Stimulated activated CD8-positive, alpha-beta memory T cell treated with anti-CD3 and anti-CD28 coated beads, Interleukin-15, amount 100 ng/mL, for 4 hours (primary cell): ENCODE measurements around the gene DDI1.

Source experiments
- DNase-seq, 2 donors: peaks; one replicate each; pipeline ENCODE4 v3.0.0-alpha.2; 2020; ENCODE audit warnings: low read depth in 2 of 2

The DDI1 gene

DNA sequence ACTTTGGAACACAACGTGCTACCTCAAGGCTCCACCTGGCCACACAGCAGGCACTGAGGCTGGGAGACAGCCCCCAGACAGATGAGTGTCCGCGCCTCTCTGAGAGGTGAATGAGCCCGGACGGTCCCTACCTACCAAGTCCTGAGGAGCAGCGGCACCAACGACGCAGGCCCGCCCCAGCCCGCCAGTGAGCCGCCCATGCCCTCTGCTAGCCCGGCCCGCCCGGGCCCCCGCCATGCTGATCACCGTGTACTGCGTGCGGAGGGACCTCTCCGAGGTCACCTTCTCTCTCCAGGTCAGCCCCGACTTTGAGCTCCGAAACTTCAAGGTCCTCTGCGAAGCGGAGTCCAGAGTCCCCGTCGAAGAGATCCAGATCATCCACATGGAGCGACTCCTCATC, at the start of gene DDI1:
Gene DDI1, plus strand, starts transcription at position 53 of the 400 bp plus-strand sequence. Its CDS starts 183 bp downstream, at position 236.
- DNase-seq = no peak

DNA sequence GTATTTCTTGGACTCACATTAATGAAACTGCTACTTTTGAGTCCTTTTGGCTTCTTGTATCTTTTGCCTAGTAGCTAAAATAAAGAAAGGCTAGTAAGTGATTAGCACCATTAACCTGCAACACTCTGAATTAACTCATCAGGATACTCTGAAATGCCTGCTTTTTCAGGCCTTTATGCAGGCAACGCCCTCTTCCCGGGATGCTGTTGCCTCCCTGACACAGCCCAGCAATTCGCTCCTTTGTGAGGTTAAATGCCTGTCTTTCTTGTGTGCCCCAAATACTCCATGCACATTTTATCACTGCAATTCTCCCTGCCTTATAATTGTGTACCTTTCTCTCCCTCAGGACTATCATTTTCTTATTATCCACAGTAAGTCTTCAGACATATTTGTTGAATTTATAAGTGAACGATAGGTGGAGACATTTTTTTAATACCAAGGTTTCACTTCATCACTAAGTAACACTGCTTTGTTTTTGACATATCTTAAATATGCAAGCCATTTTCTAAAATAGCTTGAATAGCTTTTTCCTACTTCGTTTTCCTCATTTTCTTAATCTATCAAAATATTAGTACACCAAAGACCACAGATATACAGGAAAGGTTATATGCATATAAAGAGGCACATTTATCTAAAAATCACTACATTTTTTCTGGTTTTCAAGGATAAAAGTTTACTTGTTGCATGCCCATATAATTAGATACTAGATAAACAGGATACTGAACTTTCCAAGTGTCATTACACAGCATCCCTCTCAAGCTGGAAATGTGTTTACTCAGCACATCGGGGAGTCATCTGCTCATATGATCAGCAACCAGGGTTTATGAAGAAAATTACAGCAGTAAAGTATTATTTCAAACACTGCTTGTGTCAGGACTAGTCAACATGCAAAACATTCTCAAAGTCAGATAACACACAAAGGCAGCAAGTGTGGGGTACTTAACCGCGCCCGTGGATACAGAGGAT, 48.5 kb upstream of the DDI1 start:
- no peak for DNase-seq

- DNase-seq = no peak
These were observed 47.9 kb upstream of the DDI1 start for GRCh38 chr11:103988595-103988969.

DNA sequence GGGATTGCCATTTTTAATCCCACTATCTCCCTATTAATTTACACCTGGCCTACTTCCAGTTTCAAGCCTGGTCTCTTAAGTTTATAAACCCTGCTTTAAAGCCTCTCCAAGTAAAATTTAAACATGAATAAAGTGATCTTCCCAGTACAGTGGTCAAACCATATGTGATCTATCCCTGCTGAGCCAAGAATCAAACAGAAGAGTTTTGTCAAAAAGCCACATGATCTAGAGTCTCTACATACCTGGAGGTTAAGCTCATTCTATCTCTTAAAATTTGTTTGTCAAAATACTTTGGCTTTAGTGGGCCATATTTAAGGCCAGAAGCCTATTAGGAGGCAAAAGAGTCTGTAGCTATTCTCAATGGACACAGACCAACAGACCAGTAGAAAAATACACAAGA, 42.9 kb upstream of the DDI1 start:
- no peak for DNase-seq

DNA sequence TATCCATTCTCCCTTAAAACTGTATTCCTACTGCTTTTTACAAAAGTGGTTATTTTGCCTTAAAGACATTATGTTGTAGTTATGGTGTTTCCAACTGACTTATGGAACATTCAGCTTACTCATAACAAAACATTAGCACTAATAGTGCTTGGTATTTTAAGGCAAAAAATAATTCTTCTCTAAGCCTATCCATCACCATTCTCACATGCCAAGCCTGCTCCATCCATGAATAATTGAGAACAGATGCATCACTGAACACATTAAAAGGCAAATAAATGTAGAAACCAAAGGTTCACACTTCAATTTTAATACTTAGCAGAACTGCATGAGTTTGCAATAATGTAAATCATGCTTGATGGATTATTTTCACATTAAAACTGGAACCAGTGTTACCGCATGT, 42.3 kb upstream of the DDI1 start:
- DNase-seq = no peak

- no peak for DNase-seq
These were observed 41.9 kb upstream of the DDI1 start for GRCh38 chr11:103994518-103994917.

GRCh38 chr11:103995896-103996295, 40.5 kb upstream of the DDI1 start:
- DNase-seq = no peak

GRCh38 chr11:103997082-103997481, 39.4 kb upstream of the DDI1 start:
- no peak for DNase-seq

GRCh38 chr11:103998826-103999508, 37.5 kb upstream of the DDI1 start:
- DNase-seq = no peak

DNA sequence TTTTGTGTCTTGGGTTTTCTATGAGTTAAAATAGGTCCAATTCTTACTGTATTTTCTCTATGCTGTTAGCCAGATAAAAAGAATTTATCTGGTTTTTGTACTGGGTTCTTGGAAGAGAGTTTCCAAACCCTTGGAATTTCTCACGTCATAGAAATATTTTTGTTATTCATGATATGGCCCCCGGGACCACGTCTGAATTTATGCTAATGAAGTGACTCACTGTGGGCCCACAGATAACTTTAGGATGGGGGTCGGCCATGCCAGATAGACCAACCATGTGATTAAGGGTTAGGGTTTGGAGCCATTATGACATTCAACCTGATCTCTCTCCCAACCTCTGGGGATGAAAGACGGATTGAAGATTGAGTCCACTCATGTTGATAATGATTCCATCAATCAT, 35.6 kb upstream of the DDI1 start:
- DNase-seq = no peak

GRCh38 chr11:104001561-104002056, 34.8 kb upstream of the DDI1 start:
- DNase-seq = no peak

GRCh38 chr11:104003491-104003890, 32.9 kb upstream of the DDI1 start:
- no peak for DNase-seq

- no peak for DNase-seq
These were observed 31.1 kb upstream of the DDI1 start for GRCh38 chr11:104005234-104005855.

- no peak for DNase-seq
These were observed 26.7 kb upstream of the DDI1 start for GRCh38 chr11:104009744-104010143.

DNA sequence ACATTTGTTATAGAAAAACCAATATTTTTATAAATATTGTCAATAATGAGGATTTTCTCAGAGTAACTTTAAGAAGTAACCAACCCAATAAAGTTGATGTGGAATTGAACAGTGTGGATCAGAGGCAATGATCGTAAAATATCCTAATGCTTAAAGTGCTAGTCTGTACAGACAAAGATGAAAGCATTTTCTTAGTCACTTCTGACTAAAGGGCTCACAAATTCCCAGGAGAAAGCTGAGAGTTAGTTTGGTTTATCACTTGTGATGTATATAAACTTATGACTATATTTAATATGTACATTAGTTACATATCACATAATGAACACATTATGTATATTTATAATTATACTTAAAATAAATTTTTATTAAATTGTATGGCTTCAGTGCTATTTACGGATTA, 25.4 kb upstream of the DDI1 start:
- no peak for DNase-seq

DNA sequence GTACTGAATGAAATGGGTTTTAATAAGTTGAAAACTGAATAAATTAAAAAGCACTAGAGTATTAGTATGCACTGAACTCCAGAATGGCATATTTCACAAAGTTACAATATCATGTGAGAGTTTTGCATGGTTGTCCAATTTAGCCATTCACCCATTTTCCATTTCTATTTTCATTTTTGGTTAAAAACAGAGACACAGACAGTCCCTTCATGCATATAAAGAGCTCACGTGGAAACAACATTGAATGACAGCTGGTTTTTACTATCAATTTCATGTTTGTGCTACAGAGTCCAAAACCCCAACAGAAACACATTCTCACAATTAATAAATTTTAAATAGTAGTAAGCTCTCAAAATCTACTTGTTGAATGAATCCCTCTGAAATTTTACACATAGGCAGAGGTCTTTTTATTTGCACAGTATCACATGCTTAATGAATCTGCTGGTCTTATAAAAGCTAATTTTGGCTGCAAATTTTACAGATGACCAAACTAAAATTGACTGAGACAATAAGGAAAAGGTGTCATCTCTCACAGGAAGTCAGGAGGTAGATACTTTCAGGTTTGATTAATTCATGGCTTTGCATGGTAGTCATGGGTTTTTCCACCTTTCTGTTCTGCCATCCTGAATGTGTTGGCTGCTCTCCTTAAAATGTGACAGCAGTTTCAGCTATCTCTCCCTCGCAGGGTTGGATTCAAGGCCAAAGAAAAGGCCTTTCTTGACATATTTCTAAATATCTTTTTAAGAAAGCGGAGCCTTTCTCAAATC, 20.6 kb upstream of the DDI1 start:
- no peak for DNase-seq

- DNase-seq = no peak
These were observed 11.9 kb upstream of the DDI1 start for GRCh38 chr11:104024572-104024971.

DNA sequence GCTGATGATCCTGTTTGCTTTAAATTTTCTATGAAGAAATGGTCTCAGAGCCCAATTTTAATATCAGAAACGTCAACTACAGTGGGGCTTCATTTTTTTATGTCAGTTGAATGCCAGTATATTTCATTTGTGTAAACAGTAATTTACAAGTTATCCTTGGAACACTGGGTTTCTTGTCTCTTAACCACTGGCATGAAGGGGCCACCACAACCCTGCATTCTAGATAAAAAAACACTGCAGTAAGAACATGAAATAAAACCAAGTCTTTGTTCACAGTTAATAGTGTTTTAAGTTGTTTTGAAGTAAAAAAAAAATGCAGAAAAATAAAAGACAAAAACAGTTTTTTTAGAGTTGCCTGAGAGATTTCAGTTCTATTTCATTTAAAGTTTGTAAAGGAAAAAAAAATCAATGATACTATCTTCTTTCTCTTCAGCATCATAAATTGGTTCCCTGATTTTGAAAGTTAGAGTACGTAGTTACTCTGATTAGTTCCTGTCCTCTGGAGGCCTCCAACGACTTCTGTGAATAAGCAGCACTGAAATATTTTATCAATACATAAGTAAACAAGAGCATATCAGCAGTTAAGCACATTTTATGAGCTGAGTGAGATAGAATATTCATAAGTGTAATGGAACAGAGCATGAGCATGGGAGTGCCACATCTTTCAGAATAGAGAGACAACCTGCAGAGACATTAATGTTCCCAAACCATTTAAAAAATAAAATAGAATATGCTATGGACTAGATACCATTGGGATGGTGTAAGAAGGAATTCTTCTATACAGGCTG, 7.8 kb upstream of the DDI1 start:
- DNase-seq = no peak

DNA sequence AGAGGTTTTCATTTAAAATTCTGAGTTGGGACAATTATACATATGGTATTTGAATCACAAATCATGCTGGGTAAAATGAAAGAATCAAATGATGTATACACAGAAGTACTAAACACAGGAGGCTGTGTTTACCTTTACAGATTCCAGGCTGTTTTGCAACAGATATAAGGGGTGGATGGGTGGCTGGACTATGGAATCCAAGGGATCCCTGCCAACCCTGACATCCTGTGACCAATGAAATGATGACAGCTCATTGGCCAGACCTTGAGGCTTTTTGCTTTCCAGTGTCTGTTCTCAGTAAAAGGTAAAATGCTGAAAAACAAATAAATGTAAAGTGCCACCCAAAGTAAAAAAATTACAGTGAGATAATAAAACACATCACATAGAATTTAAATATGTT, 3.3 kb upstream of the DDI1 start:
- no peak for DNase-seq

- DNase-seq = no peak
These were observed 2.9 kb upstream of the DDI1 start for GRCh38 chr11:104033561-104033960.

DNA sequence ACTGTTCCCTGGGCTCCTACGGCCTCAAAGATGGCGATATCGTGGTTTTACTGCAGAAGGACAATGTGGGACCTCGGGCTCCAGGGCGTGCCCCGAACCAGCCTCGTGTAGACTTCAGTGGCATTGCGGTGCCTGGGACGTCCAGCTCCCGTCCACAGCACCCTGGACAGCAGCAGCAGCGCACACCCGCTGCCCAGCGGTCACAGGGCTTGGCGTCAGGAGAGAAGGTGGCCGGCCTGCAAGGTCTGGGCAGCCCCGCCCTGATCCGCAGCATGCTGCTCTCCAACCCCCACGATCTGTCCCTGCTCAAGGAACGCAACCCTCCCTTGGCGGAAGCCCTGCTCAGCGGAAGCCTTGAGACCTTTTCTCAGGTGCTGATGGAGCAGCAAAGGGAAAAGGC, 555 bp downstream of the DDI1 start:
- no peak for DNase-seq
